Myocyte (in vitro differentiated cells): ENCODE data around the gene KRT37. TPM values are rescaled to one million over a fixed set of nuclear protein-coding genes. Genes with fewer than 3 reads are reported as not detected.

Experiments used
- DNase-seq: peaks from one replicate; pipeline ENCODE4 v3.0.0-alpha.2; 2012; ENCODE audit warnings: low read depth
- total RNA-seq: library from RNA; depleted of rRNA; stranded (reverse); fragments of >200 nt; gene quantifications from 2 replicates; pipeline ENCODE4 v1.2.3, GENCODE V29; 2014

Gene KRT37
- total RNA-seq, 1 donor from 2014 or later: not detected

DNA sequence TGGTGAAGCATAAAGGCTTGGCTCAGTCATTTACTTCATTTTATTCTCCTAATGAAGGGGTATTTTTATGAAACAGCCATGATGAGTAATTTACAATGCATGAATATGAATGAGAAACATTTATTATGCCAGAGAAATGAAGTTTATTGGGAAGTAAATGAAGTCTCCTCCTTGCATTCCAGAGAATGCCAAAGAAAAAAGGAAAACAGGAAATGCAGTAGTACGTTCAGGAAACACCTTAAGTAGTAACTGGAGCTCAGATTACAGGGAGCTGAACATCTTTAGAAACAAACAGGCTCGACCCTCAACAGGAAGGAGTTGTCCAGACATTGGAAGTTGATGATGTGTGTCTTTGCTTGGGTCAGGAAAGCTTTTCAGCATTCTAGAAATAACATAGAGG is 46.8 kb downstream of the KRT37 start:
- no peak for DNase-seq

Other genes with a start within 250 kb of the KRT37 start
- gene KRTAP4-2, start 246.4 kb downstream of the KRT37 start, total RNA-seq: not detected in 2 replicates
- not detected in 2 replicates for gene KRTAP4-1, start 239.7 kb downstream of the KRT37 start, total RNA-seq
- not detected in 2 replicates for gene KRTAP9-1, start 234.7 kb downstream of the KRT37 start, total RNA-seq
- gene KRTAP9-2, start 197.9 kb downstream of the KRT37 start, total RNA-seq: not detected in 2 replicates
- gene KRTAP9-3, start 192.1 kb downstream of the KRT37 start, total RNA-seq: not detected in 2 replicates
- gene KRTAP9-8, start 186.6 kb downstream of the KRT37 start, total RNA-seq: not detected in 2 replicates
- gene KRTAP9-4, start 174.9 kb downstream of the KRT37 start, total RNA-seq: not detected in 2 replicates
- gene KRTAP9-9, start 169.2 kb downstream of the KRT37 start, total RNA-seq: not detected in 2 replicates
- gene KRTAP9-6, start 159.2 kb downstream of the KRT37 start, total RNA-seq: not detected in 2 replicates
- not detected in 2 replicates for gene KRTAP9-7, start 148.9 kb downstream of the KRT37 start, total RNA-seq
- not detected in 2 replicates for gene KRTAP29-1, start 121.7 kb downstream of the KRT37 start, total RNA-seq
- not detected in 2 replicates for gene KRTAP16-1, start 115.3 kb downstream of the KRT37 start, total RNA-seq
- gene KRTAP17-1, start 108.9 kb downstream of the KRT37 start, total RNA-seq: not detected in 2 replicates
- not detected in 2 replicates for gene KRT33A, start 73.8 kb downstream of the KRT37 start, total RNA-seq
- 0.08 TPM in 1 of 2 replicates, not detected in the other for gene KRT33B, start 54.8 kb downstream of the KRT37 start, total RNA-seq
- 0.16 TPM in 1 of 2 replicates, not detected in the other for gene KRT34, start 42.3 kb downstream of the KRT37 start, total RNA-seq
- gene KRT31, start 27.0 kb downstream of the KRT37 start, total RNA-seq: 0.52 and 0.86 TPM in 2 replicates
- not detected in 2 replicates for gene KRT38, start 16.4 kb upstream of the KRT37 start, total RNA-seq
- gene KRT32, start 42.8 kb upstream of the KRT37 start, total RNA-seq: not detected in 2 replicates
- gene KRT35, start 56.6 kb upstream of the KRT37 start, total RNA-seq: not detected in 2 replicates
- gene KRT36, start 65.3 kb upstream of the KRT37 start, total RNA-seq: not detected in 2 replicates
- gene KRT13, start 81.0 kb upstream of the KRT37 start, total RNA-seq: not detected in 2 replicates
- gene KRT15, start 94.3 kb upstream of the KRT37 start, total RNA-seq: not detected in 2 replicates
- gene KRT19, start 103.7 kb upstream of the KRT37 start, total RNA-seq: not detected in 2 replicates
- gene KRT9, start 147.5 kb upstream of the KRT37 start, total RNA-seq: not detected in 2 replicates
- gene KRT14, start 162.3 kb upstream of the KRT37 start, total RNA-seq: not detected in 2 replicates
- gene KRT16, start 188.2 kb upstream of the KRT37 start, total RNA-seq: not detected in 2 replicates
- gene KRT17, start 200.0 kb upstream of the KRT37 start, total RNA-seq: 0.32 and 2.4 TPM in 2 replicates